Liver (tissue), 9 donors: ENCODE data around the gene PTPN22. TPM values are rescaled to one million over a fixed set of nuclear protein-coding genes. Genes with fewer than 3 reads are reported as not detected.

ENCODE experiments used
- DNase-seq: peaks from one replicate; pipeline ENCODE4 v3.0.0-alpha.2; 2017; ENCODE audit warnings: low spot score
- H3K27ac ChIP-seq, 2 donors: one replicate each; pipeline ENCODE4 v1.7.0; 2013; ENCODE audit warnings: inconsistent platforms in 2 of 2, low read length in 2 of 2, control low read depth in 1 of 2, low read depth in 1 of 2, mild to moderate bottlenecking in 1 of 2
- H3K27me3 ChIP-seq, 4 donors: one replicate each; pipeline versions ENCODE4 v1.6.1 to v1.7.0; 2013; ENCODE audit warnings: low read length in 3 of 4, inconsistent platforms in 1 of 4, mild to moderate bottlenecking in 1 of 4, moderate library complexity in 1 of 4; ENCODE audit not compliant: control insufficient read depth in 4 of 4, insufficient read depth in 4 of 4
- H3K36me3 ChIP-seq, 4 donors: one replicate each; pipeline versions ENCODE4 v1.6.1 to v1.7.0; 2013; ENCODE audit warnings: low read length in 3 of 4, mild to moderate bottlenecking in 3 of 4, low read depth in 1 of 4, moderate library complexity in 1 of 4; ENCODE audit not compliant: control insufficient read depth in 4 of 4, insufficient read depth in 3 of 4
- H3K4me1 ChIP-seq, 4 donors: one replicate each; pipeline versions ENCODE4 v1.6.1 to v1.7.0; 2013; ENCODE audit warnings: low read length in 3 of 4, mild to moderate bottlenecking in 3 of 4, moderate library complexity in 1 of 4; ENCODE audit not compliant: control insufficient read depth in 4 of 4, insufficient read depth in 4 of 4
- H3K4me3 ChIP-seq, 3 donors: one replicate each; pipeline versions ENCODE4 v1.6.1 to v1.7.0; 2013; ENCODE audit warnings: low read length in 3 of 3, control low read depth in 1 of 3, low read depth in 1 of 3, mild to moderate bottlenecking in 1 of 3
- H3K9ac ChIP-seq, 2 donors: one replicate each; pipeline ENCODE4 v1.7.0; 2013; ENCODE audit warnings: low read length in 2 of 2, mild to moderate bottlenecking in 2 of 2, moderate library complexity in 2 of 2, control low read depth in 1 of 2, low read depth in 1 of 2
- H3K9me3 ChIP-seq, 4 donors: one replicate each; pipeline versions ENCODE4 v1.6.1 to v1.7.0; 2013; ENCODE audit warnings: low read length in 3 of 4; ENCODE audit not compliant: control insufficient read depth in 4 of 4
- ATF3 ChIP-seq: IDR thresholded peaks from 2 replicates; pipeline ENCODE4 v1.6.1; 2016; ENCODE audit warnings: antibody characterized with exemption
- CTCF ChIP-seq: fragments of 150-350 bp; IDR thresholded peaks from 2 replicates; pipeline ENCODE4 v1.5.1; 2017; ENCODE audit warnings: improper control_type of control experiment, low read depth, low read length; ENCODE audit not compliant: missing input control
- FOXA1 ChIP-seq: IDR thresholded peaks from 2 replicates; pipeline ENCODE4 v1.6.1; 2016; ENCODE audit warnings: antibody characterized with exemption
- GABPA ChIP-seq, 2 donors: IDR thresholded peaks in 1 of 2; conservative IDR thresholded peaks in 1 of 2; 2 replicates each; pipeline ENCODE4 v1.6.1; 2016; ENCODE audit warnings: antibody characterized with exemption in 2 of 2, mild to moderate bottlenecking in 1 of 2, moderate library complexity in 1 of 2
- HNF4A ChIP-seq, 2 donors: conservative IDR thresholded peaks; 2 replicates each; pipeline ENCODE4 v1.6.1; 2016; ENCODE audit warnings: antibody characterized with exemption in 2 of 2, mild to moderate bottlenecking in 2 of 2
- HNF4G ChIP-seq: IDR thresholded peaks from 2 replicates; pipeline ENCODE4 v1.6.1; 2016; ENCODE audit warnings: antibody characterized with exemption
- JUND ChIP-seq, 2 donors: IDR thresholded peaks; 2 replicates each; pipeline ENCODE4 v1.6.1; 2016; ENCODE audit warnings: antibody characterized with exemption in 2 of 2
- MAX ChIP-seq: IDR thresholded peaks from 2 replicates; pipeline ENCODE4 v1.6.1; 2016; ENCODE audit warnings: antibody characterized with exemption
- NR2F2 ChIP-seq: IDR thresholded peaks from 2 replicates; pipeline ENCODE4 v1.6.1; 2016; ENCODE audit warnings: antibody characterized with exemption
- REST ChIP-seq: IDR thresholded peaks from 2 replicates; pipeline ENCODE4 v1.6.1; 2016; ENCODE audit warnings: antibody characterized with exemption, mild to moderate bottlenecking
- RXRA ChIP-seq, 2 donors: IDR thresholded peaks; 2 replicates each; pipeline ENCODE4 v1.6.1; 2017 to 2018; ENCODE audit warnings: antibody characterized with exemption in 2 of 2, mild to moderate bottlenecking in 1 of 2
- SP1 ChIP-seq: IDR thresholded peaks from 2 replicates; pipeline ENCODE4 v1.6.1; 2018; ENCODE audit warnings: antibody characterized with exemption, mild to moderate bottlenecking
- TAF1 ChIP-seq: conservative IDR thresholded peaks from 2 replicates; pipeline ENCODE4 v1.6.1; 2016; ENCODE audit warnings: antibody characterized with exemption, mild to moderate bottlenecking
- YY1 ChIP-seq: IDR thresholded peaks from 2 replicates; pipeline ENCODE4 v1.6.1; 2016; ENCODE audit warnings: antibody characterized with exemption, mild to moderate bottlenecking
- WGBS: extraction: QIAGEN DNeasy Blood & Tissue Kit; methylation state at CpG from one replicate; pipeline ENCODE4 v1.1.7; 2013; 5-methylcytosine and 5-hydroxymethylcytosine counted together
- polyA plus RNA-seq, 2 donors: library from polyadenylated mRNA; stranded (reverse) in 1 of 2; unstranded in 1 of 2; fragments of 200-250 nt in 1 of 2; fragments of >200 nt in 1 of 2; fragmentation: Nextera tagmentation in 1 of 2; extraction: Ambion mirVana in 1 of 2; gene quantifications; one replicate each; pipeline versions ENCODE4 v1.2.1 to v1.2.3, GENCODE V29; 2013 to 2015
- total RNA-seq, 2 donors: library from RNA; depleted of rRNA; stranded (reverse); fragments of >200 nt; gene quantifications; one replicate each; pipeline ENCODE4 v1.2.3, GENCODE V29; 2014
- donor health status: healthy.
- donor health status: healthy.
- donor health status: healthy.
- donor health status: healthy.
- donor health status: healthy.

Gene PTPN22
- total and polyA plus RNA-seq, 4 donors: 0.24 to 1.9 (median 1.0) TPM

- peaks cover 0 to 2% (median 0%) of the 10 kb centered on the region in 4 donors for H3K36me3 ChIP-seq
- no peaks in the 10 kb centered on the region for H3K9me3 ChIP-seq
- no peak overlapping the region for H3K27ac ChIP-seq
- no peak overlapping the region for H3K9ac ChIP-seq
- peaks cover 6 to 28% (median 10%) of the 10 kb centered on the region in 4 donors for H3K4me1 ChIP-seq
- WGBS: 93% methylated on average over 3 of the region's 3 CpGs
- no peak for DNase-seq
- TF ChIP-seq TAF1 (no peak), HNF4G (no peak), SP1 (no peak), MAX (no peak), GABPA (IDR thresholded peaks at IDR 0.05 in 1 of 2, conservative IDR thresholded peaks at IDR 0.05 in 1 of 2) (no peak), CTCF (no peak), ATF3 (no peak), JUND (IDR thresholded peaks at IDR 0.05) (no peak), FOXA1 (no peak), NR2F2 (no peak), RXRA (IDR thresholded peaks at IDR 0.05) (no peak), YY1 (no peak)
- no peaks in the 10 kb centered on the region for H3K27me3 ChIP-seq
- H3K4me3 ChIP-seq: no peak overlapping the region
Measured at GRCh38 chr1:113787663-113788062, 83.8 kb downstream of the PTPN22 start.

GRCh38 chr1:113786069-113786468, 85.4 kb downstream of the PTPN22 start:
- Histone ChIP-seq H3K4me1 (peaks cover 6 to 28% (median 10%) of the 10 kb centered on the region in 4 donors), H3K27me3 (no peaks in the 10 kb centered on the region), H3K9ac (no peak overlapping the region), H3K9me3 (no peaks in the 10 kb centered on the region), H3K36me3 (no peaks in the 10 kb centered on the region), H3K4me3 (no peak overlapping the region), H3K27ac (no peak overlapping the region)
- WGBS: 39% methylated on average over 1 of the region's 1 CpG
- TF ChIP-seq HNF4A (conservative IDR thresholded peaks at IDR 0.05) (peak; percentile 60 to 79), YY1 (no peak), HNF4G (peak; percentile 21), SP1 (peak; percentile 17)
- no peak for DNase-seq

GRCh38 chr1:113784104-113784779, 87.3 kb downstream of the PTPN22 start:
- Histone ChIP-seq H3K9me3 (no peaks in the 10 kb centered on the region), H3K9ac (no peak overlapping the region), H3K27ac (peak overlapping the region; percentile 6 to 36), H3K4me1 (peaks cover 6 to 28% (median 10%) of the 10 kb centered on the region in 4 donors), H3K27me3 (no peaks in the 10 kb centered on the region), H3K36me3 (no peaks in the 10 kb centered on the region), H3K4me3 (no peak overlapping the region)
- 88% methylated on average over 5 of the region's 5 CpGs for WGBS
- DNase-seq: no peak
- no peak for TF ChIP-seq REST
